SHP77 treated with DMSO at 0.1 percent for 48 hours (cell line): ENCODE data around the gene SKA2.
"Not testable (repeated sequence)": the region's sequence is repeated elsewhere in the genome, so short reads cannot be mapped to it uniquely, and the experiment has no call there.

Experiments used
- DNase-seq: peaks from one replicate; lab custom pipeline; 2025; lab: John Stamatoyannopoulos, UW

The SKA2 gene

DNA sequence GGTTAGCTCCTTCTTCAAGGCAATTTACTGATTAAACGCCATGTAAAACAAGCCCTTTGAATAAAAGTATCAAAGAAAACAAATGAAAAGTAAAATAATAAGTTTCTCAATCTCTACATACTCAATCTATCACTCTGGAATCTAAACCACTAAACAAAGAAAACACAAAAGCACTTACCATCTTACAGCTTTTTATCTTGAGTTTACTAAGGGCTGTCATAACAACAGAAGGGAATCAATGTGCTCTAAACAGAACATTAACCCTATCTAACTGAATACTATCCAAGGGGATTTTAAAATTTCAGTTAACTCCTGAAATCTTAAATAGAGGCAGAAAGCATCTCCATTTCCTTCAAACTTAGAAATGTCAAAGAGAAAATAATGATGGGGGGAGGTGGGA is 3.4 kb downstream of the SKA2 start:
- no peak for DNase-seq

DNA sequence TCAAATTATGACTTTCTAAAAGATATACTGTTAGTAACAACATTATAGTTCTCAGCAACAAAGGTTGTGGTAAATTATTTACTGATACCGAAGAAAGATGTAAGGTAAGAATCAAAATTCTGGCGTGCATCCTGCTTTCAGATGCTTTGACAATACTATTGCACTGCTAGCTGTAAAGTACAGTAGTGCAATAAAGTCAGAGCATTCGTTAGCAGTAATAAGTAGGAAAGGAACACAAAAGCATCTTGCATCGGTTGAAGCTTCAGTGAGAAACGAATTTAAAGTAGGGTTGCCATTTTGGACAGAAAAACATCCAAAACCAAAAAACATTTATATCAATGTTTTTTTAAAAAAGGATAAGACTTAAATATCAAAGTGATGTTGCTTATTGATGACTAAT is 4.0 kb downstream of the SKA2 start:
- DNase-seq = no peak

DNA sequence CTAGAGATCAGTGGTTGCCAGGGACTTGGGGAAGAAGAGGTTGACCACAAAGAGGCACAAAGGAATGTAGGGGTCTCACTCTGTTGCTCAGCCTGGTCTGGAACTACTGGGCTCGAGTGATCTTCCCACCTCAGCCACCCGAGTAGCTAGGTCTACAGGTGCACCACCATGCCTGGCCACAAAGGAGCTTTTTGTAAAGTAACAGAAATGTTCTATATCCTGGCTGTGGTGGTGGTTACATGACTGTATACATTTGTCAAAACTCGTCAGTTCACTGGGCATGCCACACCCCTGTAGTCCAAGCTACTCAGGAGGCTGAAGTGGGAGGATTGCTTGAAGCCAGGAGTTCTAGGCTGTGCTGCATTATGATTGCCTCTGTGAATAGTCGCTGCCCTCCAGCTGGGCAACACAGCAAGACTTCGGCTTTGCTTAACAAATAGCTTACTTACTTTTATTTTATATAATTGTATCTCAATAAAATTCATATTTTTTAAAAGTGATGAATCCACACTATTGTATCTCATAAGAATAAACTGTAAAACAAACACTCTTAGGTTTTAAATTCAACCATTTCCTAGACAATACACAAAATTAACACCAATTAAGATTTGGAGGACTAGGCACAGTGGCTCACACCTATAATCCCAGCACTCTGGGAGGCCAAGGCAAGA is 5.0 kb downstream of the SKA2 start:
- no peak for DNase-seq

DNA sequence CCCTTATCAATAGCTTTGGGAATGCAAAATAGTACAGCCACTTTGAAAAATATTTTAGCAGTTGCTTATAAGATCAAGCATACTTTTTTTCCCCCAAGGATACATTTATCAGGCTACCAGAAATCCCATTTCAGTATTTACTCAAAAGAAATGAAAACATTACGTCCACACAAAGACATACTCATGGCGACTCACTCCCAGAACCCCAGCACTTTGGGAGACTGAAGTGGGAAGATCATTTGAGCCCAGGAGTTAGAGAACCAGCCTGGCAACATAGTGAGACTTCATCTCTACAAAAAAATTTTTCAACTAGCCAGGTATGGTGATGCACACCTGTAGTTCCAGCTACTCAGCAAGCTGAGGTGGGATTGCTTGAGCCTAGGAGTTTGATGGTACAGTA is 5.9 kb downstream of the SKA2 start:
- DNase-seq = no peak

DNA sequence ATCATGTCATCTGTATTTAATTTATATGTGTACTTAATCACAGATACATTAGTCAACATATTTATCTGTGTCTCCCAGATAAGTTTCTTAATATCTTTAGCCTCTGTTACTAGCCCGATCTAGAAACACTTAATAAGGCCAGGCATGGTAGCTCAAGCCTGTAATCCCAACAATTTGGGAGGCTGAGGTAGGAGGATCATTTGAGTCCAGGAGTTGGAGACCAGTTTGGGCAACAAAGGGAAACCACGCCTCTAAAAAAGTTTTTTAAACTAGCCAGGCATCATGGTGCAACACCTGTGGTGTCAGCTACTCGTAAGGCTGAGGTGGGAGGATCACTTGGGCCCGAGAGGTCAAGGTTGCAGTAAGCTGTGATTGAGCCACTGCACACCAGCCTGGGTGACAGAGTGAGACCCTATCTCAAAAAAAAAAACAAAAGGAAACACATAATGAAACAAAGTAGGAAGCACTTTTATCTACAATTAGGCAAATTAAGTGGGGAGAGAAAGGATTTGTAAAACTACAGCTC is 9.4 kb downstream of the SKA2 start:
- no peak for DNase-seq

DNA sequence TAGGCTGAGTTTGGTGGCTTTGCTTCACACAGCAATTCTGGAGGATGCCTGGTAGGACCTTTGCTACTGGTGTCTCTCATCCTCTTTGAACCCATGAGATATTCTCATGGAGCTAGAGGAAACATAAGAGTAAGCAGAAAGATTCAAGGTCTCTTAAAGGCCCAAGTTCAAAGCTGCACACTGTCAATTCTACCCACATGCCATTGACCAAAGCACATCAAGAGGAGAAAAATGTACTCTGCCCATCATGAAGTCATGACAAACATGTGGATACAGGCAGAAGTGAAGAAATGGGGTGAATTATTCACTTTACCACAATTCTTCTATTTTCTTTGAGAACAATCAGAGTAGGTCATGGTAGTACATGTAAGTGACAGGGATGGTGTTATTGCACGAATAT is 13.1 kb downstream of the SKA2 start:
- DNase-seq = no peak

DNA sequence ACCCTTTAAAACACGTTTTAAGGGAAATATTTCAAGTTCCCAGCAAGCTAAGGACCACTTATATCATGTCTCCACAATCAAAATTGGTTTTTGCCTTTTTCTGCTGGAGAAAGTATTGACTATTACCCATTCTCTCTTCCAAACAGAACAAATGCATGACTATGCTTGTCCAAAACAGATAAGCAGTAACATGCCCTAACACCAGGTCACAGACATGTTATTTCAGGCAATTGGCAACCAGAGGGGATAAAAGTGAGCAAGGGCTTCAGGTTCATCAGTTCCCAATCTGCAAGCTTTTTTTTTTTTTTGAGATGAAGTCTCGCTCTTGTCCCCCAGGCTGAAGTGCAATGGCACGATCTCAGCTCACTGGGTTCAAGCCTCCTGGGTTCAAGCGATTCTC is 15.0 kb downstream of the SKA2 start:
- DNase-seq = no peak

DNA sequence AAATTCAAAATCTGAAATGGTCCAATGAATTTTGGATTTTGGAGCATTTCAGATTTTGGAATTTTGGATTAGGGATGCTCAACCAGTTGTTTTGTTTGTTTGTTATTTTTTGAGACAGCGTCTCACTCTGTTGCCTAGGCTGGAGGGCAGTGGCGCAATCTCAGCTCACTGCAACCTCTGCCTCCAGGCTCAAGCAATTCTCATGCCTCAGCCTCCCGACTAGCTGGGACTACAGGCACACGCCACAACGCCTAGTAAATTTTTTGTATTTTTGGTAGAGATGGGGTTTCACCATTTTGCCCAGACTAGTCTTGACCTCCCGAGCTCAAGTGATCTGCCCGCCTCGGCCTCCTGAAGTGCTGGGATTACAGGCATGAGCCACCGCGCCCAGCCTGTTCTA is 16.6 kb downstream of the SKA2 start:
- DNase-seq = not testable (repeated sequence)

DNA sequence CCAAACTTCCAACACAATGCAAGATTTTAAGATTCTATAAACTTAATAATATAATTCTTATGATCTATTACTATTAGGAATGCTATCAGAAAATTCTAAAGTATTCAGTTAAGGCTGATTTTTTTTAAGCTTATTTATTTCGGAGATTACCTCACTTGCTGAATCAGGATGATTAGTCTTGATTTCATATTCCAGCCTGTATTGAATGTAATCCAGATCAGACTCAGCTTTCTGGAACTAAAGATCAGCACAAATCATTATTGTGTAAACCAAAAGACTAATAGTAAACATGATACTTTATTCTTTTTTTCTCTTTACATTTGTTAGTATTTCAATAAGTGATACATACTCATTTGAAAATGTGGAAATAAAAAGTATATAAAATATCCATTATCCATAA is 23.9 kb downstream of the SKA2 start:
- DNase-seq = no peak

DNA sequence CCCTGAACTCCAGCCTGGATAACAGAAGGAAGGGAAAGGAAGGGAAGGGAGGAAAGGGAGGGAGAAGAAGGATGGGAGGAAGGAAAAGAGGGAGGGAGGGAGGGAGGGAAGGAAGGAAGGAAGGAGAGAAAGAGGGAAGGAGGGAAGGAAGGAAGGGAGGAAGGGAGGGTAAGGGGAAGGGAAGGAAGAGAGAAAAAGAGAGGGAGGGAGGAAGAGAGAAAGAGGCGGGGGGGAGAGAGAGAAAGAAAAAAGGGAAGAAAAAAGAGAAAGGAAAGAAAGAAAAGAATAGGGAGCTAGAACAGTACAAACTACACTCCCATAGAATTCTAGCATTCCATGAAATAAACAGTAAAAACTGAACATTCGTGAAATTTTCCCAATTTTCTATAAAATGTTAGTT is 25.2 kb downstream of the SKA2 start:
- no peak for DNase-seq

DNA sequence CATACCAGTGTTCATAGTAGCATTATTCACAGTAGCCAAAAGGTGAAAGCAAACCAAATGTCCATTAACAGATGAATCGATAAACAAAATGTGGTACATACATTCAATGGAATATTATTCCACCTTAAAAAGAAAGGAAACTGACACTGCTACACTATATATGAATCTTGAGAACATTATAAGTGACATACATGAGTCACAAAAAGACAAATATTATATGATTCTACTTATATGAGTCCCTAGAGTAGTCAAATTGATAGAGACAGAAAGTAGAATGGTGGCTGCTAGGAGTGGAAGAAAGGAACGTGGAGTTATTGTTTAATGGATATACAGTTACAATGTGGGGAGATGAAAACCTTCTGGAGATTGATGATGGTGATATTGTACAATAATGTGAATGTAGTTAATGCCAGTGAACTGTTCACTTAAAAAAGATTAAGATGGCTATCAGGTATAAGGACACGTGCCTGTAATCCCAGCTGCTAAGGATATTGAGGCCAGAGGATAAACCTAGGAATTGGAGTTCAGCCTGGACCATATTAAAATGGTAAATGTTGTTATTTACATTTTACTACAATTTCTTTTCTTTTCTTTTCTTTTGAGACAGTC is 28.1 kb downstream of the SKA2 start:
- no peak for DNase-seq

DNA sequence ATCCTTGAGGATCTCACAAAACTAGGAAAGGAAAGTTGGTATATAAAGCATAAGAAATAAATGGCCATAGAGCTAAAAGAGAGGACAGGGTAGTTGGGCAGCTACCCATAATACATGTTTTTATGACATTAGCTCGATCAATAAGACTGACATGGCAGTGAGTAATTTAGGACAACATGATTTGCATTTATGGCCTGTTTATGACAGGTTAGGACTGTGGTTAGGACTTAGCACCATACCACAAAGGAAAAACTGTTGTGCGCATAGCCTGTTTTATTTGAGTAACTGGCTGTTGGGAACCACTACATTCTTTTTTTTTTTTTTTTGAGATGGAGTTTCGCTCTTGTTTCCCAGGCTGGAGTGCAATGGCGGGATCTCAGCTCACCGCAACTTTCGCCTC is 30.3 kb downstream of the SKA2 start:
- no peak for DNase-seq

DNA sequence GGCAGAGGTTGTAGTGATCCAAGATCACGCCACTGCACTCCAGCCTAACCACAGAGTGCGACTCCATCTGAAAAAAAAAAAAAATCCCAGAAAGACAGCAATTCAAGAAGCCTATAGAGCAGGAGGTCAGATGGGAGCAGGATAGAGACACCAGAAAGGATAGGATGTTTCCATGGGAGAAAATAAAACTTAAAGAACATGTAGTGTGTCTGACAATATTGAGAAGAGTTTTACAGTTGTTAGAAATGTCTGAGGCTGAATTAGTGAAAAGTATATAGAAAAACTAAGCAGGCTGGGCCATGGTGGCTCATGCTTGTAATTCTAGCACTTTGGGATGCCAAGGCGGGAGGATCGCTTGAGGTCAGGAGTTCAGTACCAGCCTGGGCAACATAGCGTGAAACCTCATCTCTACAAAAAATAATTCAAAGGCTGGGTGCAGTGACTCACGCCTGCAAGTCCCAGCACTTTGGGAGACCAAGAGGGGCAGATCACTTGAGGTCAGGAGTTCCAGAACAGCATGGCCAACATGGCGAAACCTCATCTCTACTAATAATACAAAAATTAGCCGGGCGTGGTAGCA is 33.0 kb downstream of the SKA2 start:
- DNase-seq = no peak

DNA sequence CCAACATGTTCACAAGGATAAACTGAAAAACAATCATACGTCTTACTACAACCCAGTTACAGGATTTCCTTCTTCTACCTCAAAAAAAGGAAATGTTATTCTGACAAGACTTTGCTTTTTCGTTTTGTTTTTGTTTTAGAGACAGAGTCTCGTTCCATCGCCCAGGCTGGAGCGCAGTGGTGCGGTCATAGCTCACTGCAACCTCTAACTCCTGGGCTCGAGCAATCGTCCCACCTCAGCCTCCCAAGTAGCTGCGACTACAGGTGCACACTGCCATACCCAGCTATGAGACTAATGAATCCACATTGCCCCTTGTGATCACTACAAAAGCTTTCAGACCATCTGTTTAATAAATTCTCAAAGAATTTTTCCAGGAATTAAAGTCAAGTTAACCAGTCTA is 39.5 kb downstream of the SKA2 start:
- no peak for DNase-seq

DNA sequence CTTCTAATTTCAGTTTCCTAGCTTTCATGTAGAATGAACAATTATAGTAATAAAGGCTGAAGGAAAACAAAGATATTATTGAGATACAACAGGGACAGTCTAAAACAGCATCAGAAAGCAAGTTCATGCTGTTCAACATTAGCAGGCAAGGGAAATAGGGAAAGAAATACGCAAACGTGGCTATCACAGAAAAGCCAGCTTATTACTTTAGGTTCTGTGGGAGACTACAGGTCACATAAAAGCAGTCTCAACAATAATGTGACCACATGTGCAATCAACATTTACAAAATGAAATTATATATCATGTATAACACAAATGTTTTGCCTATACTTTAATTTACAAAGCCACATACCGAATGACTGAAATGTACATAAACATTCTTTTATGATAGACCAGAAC is 43.4 kb downstream of the SKA2 start:
- DNase-seq = no peak

DNA sequence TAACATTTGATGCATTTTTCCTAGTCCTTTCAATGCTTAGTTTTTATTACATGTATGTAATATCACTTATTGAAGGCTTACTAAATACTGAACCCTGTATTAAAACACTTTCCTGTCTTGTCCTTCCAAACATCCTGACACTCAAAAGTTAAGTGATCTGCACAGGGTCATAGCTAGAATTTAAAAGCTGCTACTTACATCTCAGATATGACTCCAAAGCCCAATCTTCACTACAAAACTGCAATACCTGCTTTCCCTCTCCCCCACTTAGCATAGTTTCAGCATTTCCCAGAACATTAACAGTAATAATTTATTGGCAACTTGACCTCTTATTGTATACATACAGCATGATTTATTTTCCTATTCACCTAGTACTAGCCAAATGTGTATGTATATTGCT is 44.0 kb downstream of the SKA2 start:
- DNase-seq = no peak

DNA sequence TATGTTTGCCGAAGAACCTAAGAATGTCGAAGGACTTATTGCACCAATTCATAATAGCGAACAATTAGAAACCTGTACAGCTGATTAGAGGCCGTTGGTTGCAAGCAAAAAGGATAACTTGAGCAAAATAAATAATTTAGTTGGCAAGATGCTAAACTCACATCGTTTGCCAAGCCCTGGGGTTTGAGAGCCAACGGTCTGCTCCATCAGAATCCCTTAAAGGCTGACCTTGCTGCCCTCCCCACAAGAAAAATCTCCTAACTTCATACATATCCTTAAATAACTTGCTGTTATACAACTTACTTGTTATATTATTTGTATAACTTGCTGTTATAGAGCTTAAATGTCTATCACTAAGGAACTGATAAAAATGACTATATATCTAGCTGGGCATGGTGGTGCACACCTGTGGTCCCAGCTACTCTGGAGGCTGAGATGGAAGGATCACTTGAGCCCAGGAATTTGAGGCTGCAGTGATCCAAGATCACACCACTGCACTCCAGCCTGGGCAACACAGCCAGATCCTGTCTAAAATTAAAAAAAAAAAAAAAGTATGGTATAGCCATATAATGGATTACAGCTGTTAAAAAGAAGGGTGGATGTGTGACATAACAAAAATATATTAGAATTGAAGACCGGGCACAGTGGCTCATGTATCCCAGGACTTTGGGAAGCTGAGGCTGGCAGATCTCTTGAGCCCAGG is 46.4 kb downstream of the SKA2 start:
- no peak for DNase-seq

DNA sequence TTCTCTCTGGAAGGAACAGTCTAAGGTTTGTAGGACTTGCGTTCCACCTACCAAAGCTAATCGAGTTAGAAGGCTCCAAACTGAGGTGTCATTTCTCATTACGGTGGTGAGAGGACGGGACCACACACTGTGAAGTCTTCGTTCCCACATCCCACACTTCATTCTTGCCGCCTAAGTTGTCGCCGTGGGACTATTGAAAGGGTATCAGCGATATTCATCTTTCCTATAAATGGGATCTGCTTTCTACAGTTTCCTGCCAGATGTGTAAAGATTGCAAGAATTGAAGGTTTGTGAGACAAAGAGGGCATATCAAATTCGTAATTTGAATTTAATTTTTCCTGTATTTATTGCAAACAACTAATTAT is 47.7 kb downstream of the SKA2 start:
- DNase-seq = no peak

DNA sequence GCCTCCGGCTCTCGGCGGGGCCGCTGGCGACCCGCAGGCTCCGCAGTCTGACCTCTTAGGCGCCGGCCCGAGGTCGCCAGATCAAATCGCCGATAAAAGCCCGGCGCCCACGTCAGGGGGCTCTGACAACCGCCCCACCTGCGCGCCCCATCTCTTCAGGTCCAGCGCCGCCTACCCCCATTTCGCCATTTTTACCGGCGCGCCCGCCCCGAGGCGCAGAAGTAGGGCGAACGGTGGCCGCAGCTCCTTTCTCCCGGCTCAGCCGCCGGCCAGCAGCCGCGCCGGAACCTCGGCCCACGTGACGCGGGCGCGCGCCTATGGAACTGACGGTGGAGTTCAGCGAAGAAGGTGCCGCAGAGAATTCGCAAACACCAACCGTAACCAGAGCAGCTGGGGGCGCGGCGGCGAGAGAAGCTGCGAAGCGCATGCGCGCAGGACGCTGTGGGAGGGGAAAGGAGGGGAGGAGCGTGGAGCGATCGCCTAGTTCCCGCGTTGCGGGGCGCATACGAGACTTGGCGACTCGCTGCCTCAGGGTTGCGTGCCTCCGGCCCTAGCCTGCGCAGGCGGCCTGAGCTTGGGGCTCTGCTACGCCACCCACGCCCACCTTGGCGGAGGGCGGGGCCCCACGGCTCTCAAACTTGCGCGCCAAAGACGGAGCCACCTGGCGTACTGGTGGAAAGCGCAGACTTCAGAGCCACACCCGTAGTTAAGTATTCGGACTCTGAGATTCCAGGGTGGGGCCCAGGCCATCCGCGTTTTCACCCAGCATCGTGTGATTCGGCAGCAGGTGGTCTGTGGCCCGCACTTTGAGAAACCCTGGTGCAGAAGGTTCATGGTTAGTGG is 48.3 kb downstream of the SKA2 start, which contains the start of gene TRIM37:
Gene TRIM37 (minus strand): TSS at position 418 of the 843 bp plus-strand sequence. CDS start 419 bp downstream, outside the sequence.
- DNase-seq = peak; percentile 99

DNA sequence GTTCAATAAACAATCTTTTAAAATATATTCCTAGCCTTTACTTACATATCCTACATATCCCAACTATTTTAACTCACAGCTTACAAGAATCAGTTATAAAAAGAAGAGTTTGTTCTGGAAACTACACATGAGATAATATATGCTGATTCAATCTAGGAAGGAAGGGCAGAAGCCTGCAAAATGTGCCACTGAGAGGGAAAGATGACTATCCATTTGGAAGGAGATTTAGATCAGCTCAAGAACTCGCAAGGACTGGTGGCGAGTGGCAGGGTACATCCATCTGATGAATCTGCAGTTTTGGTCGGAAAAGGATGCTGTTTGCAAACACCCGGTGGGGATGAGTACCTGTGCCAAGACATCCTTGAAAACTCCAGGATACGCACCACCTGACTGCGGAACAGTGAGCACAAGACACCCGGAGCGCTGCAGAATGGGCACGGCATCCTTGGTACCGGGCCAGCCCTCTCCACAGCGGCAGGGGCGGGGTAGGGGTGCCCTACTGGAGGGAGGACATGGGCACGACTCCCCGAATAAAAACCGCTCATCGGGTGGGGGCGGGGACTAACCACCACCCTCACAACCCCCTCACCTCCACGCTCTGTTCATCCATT is 49.0 kb downstream of the SKA2 start:
- DNase-seq = peak; percentile 28

DNA sequence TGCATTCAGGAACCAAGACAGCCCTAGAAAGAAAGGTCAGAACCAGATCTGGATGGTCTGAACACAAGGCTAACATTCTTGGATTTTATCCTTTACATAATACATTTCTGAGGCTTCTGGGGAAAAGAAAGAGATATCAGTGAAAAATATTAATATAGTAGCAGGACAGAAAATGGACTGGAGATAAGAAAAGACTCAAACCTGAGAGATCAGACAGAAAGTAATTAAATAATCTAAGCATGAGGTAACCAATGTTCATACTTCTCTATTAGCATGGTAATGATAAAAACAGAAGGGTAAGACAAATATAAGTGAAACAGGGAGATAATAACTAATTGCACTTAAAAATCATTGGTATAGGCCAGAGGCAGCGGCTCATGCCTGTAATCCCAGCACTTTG is 53.8 kb downstream of the SKA2 start:
- no peak for DNase-seq

DNA sequence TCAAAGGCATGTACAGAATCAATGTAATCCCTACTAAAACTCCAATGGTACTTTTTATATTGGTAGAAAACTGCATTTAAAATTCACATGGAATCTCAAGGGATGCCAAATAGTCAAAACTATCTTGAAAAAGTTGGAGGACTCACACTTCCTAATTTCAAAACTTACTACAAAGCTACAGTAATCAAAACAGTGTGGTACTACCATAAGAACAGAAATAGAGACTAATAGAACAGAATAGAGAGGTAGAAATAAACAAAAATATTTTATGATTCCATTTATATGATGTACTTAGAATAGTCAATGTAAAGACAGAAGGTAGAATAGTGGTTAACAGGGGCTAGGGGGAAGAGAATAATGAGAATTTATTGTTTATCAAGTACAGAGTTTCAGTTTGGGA is 57.1 kb downstream of the SKA2 start:
- no peak for DNase-seq
